Measurements from ENCODE around the gene PABPC3. TPM values are rescaled to one million over a fixed set of nuclear protein-coding genes. Genes with fewer than 3 reads are reported as not detected.

The PABPC3 gene
- total RNA-seq: under 1 TPM; 0.20 to 0.66 TPM
- polyA plus RNA-seq (2013, experiment 1 of 2): 0.27 TPM
- polyA plus RNA-seq (2013, experiment 2 of 2): 1.7 TPM
- total RNA-seq: 0 to 0.08 (median 0) reads per million in 172 experiments

- peaks cover 16 to 22% of the 10 kb centered on the region in 2 experiments for H3K27me3 ChIP-seq (ENCODE audit: control insufficient read depth in 1 of 2, insufficient read depth in 2 of 2, low read length in 2 of 2)
- H3K27ac ChIP-seq (ENCODE audit: low read depth in 1 of 2, low read length in 2 of 2): no peak within 1 kb of the TSS
- no peaks in the 10 kb centered on the region for H3K4me1 ChIP-seq (ENCODE audit: insufficient read depth, low read length)
- DNase-seq (no peak), ATAC-seq (ENCODE audit: poor library complexity) (no peak)
- Mint-ChIP-seq H3K9me3 (no peaks in the 10 kb centered on the region), H3K36me3 (ENCODE audit: low read depth) (no peaks in the 10 kb centered on the region), H3K4me1 (ENCODE audit: low read depth) (no peaks in the 10 kb centered on the region), H3K27ac (no peak within 1 kb of the TSS), H3K27me3 (peaks cover 61% of the 10 kb centered on the region), H3K4me3 (peak within 1 kb of the TSS; percentile 30)
- intact Hi-C loops (cut with DNase I, micrococcal nuclease): no loop called here
- H3K9me3 ChIP-seq (ENCODE audit: control insufficient read depth in 1 of 2, insufficient read depth in 1 of 2, low read length in 2 of 2): peaks cover 0 to 12% of the 10 kb centered on the region in 2 experiments
- no peaks in the 10 kb centered on the region for H3K36me3 ChIP-seq (ENCODE audit: insufficient read depth, low read length)
- ChIA-PET POLR2A (no interaction called here), CTCF (no interaction called here)
- no peak within 1 kb of the TSS for H3K4me3 ChIP-seq (ENCODE audit: low read length)
- no peak for TF ChIP-seq CTCF (IDR thresholded peaks at IDR 0.05)
Measured at GRCh38 chr13:25095851-25096453, at the start of gene PABPC3. TSS of gene PABPC3 (plus strand) at chr13:25096136. CDS start at chr13:25096199, 63 bp downstream.

GRCh38 chr13:25046274-25046984, 49.5 kb upstream of the PABPC3 start:
- peaks cover 30 to 54% of the 10 kb centered on the region in 2 experiments for H3K27me3 ChIP-seq (ENCODE audit: control insufficient read depth in 1 of 2, insufficient read depth in 2 of 2, low read length in 2 of 2)
- Mint-ChIP-seq H3K4me3 (no peak overlapping the region), H3K9me3 (peaks cover 9% of the 10 kb centered on the region), H3K27me3 (peaks cover 94% of the 10 kb centered on the region), H3K27ac (no peak overlapping the region), H3K4me1 (ENCODE audit: low read depth) (no peaks in the 10 kb centered on the region), H3K36me3 (ENCODE audit: low read depth) (no peaks in the 10 kb centered on the region)
- ChIA-PET CTCF (no interaction called here), POLR2A (no interaction called here)
- no peak for ATAC-seq (ENCODE audit: poor library complexity)
- no peak for DNase-seq
- TF ChIP-seq CTCF (IDR thresholded peaks at IDR 0.05): no peak
- H3K27ac ChIP-seq (ENCODE audit: low read depth in 1 of 2, low read length in 2 of 2): no peak overlapping the region
- peaks cover 0 to 10% of the 10 kb centered on the region in 2 experiments for H3K9me3 ChIP-seq (ENCODE audit: control insufficient read depth in 1 of 2, insufficient read depth in 1 of 2, low read length in 2 of 2)
- no peaks in the 10 kb centered on the region for H3K36me3 ChIP-seq (ENCODE audit: insufficient read depth, low read length)
- intact Hi-C loops (cut with DNase I, micrococcal nuclease): no loop called here
- H3K4me1 ChIP-seq (ENCODE audit: insufficient read depth, low read length): peaks cover 6% of the 10 kb centered on the region
- H3K4me3 ChIP-seq (ENCODE audit: low read length): no peak overlapping the region

GRCh38 chr13:25046985-25047511, 48.9 kb upstream of the PABPC3 start:
- TF ChIP-seq CTCF (IDR thresholded peaks at IDR 0.05): no peak
- no peaks in the 10 kb centered on the region for H3K36me3 ChIP-seq (ENCODE audit: insufficient read depth, low read length)
- intact Hi-C loops (cut with DNase I, micrococcal nuclease): no loop called here
- Mint-ChIP-seq H3K4me1 (ENCODE audit: low read depth) (no peaks in the 10 kb centered on the region), H3K27me3 (peaks cover 91% of the 10 kb centered on the region), H3K36me3 (ENCODE audit: low read depth) (no peaks in the 10 kb centered on the region), H3K4me3 (no peak overlapping the region), H3K27ac (no peak overlapping the region), H3K9me3 (peaks cover 11% of the 10 kb centered on the region)
- no peak for ATAC-seq (ENCODE audit: poor library complexity)
- H3K27ac ChIP-seq (ENCODE audit: low read depth in 1 of 2, low read length in 2 of 2): no peak overlapping the region
- H3K9me3 ChIP-seq (ENCODE audit: control insufficient read depth in 1 of 2, insufficient read depth in 1 of 2, low read length in 2 of 2): peaks cover 0 to 10% of the 10 kb centered on the region in 2 experiments
- ChIA-PET CTCF (no interaction called here), POLR2A (no interaction called here)
- H3K27me3 ChIP-seq (ENCODE audit: control insufficient read depth in 1 of 2, insufficient read depth in 2 of 2, low read length in 2 of 2): peaks cover 30 to 54% of the 10 kb centered on the region in 2 experiments
- DNase-seq: no peak
- no peak overlapping the region for H3K4me3 ChIP-seq (ENCODE audit: low read length)
- peaks cover 6% of the 10 kb centered on the region for H3K4me1 ChIP-seq (ENCODE audit: insufficient read depth, low read length)
